GM18951 (cell line): ENCODE data around the gene MKKS.

Experiments used
- POLR2A ChIP-seq: IDR thresholded peaks from 4 replicates; pipeline ENCODE4 v1.6.1; 2011; ENCODE audit warnings: mild to moderate bottlenecking; ENCODE audit not compliant: insufficient read length, insufficient read depth; ENCODE audit errors: extremely low read depth
- in situ Hi-C: fragments of 300-500 bp; cut with MboI; formaldehyde crosslinking; loops from one replicate; pipeline ENCODE4 v1.12.0; 2022; ENCODE audit warnings: low sequenced_read_pairs, mixed read lengths, inconsistent platforms; ENCODE audit not compliant: unreplicated experiment

Gene MKKS

GRCh38 chr20:10467681-10468339 lies 33.8 kb upstream of the MKKS start:
- no peak for TF ChIP-seq POLR2A

DNA sequence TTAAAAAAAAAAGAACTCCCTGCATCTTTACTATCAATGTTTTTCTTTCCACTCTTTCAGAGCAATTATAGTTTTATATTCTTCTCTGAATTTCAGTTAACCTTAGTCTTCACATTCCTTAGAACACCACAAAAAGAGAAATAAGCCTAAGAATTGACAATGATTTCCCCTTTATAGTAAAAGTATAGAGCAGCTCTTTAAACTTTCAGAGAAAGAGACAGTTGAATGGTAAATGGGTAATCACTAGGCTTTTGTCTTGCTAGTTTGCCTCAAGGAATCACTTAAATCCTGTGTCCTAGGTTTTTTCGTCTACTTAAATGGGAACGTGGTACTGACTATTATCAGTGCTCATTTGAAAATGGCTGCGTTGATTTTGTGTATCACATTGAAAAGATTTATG lies 32.8 kb upstream of the MKKS start:
- in situ Hi-C loops, result no loop called here
- no peak for TF ChIP-seq POLR2A

More at GRCh38 chr20:10467681-10468339, 33.8 kb upstream of the MKKS start:
- in situ Hi-C loops, result no loop called here

GRCh38 chr20:10466325-10466724 lies 32.3 kb upstream of the MKKS start:
- no peak for TF ChIP-seq POLR2A

GRCh38 chr20:10465135-10465534 lies 31.1 kb upstream of the MKKS start:
- no peak for TF ChIP-seq POLR2A
- in situ Hi-C loops, result no loop called here

More at GRCh38 chr20:10466325-10466724, 32.3 kb upstream of the MKKS start:
- in situ Hi-C loops, result no loop called here

GRCh38 chr20:10463622-10464021 lies 29.6 kb upstream of the MKKS start:
- TF ChIP-seq POLR2A, result no peak
- in situ Hi-C loops, result no loop called here

- TF ChIP-seq POLR2A, result no peak
- in situ Hi-C loops, result no loop called here
Observed at GRCh38 chr20:10462516-10462915, 28.5 kb upstream of the MKKS start.

DNA sequence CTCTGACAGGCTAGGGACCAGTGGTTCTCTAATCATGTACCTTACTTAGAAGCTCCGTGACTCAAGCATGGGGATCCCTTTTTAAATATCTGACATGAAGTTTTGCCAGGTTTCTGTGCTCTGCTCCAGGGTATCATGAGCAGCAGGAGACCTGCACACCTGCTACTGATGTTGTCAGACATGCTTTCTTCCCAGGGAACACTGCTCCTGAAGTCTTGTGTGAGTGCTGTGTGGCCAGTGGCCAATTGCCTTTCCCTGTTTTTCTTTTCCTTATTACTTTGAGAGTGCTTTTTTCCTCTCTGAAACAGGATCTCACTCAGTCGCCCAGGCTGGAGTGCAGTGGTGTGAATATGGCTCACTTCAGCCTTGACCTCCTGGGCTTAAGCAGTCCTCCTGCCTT lies 27.5 kb upstream of the MKKS start:
- no peak for TF ChIP-seq POLR2A
- in situ Hi-C loops, result no loop called here

DNA sequence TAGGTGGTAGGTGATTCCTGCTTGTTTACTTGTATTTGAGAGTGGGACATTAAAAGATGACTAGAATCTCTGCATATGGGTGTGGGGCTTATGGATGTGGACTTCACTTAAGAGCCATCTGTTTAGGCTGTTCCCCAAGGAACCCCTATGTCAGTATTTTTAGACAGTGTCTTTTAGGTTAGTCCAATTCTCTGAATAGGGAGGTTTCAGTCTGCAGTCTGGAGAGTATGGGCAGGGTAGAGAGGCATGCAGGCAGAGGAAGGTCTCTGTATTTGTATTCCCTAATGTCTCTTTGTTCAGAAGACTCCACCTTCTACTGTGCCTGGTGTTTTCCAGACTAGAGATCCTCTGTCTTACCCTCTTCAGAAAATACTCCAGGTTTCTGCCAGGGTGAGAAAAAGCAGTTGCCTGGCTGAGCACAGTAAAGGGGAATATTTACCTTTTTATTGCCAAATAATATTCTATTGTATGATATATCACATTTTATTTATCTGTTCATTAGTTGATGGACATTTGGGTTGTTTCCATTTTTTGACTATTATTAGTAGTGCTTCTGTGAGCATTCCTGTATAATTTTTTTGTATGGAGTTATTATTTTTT lies 20.2 kb upstream of the MKKS start:
- no peak for TF ChIP-seq POLR2A
- in situ Hi-C loops, result no loop called here

- in situ Hi-C loops, result no loop called here
- TF ChIP-seq POLR2A, result no peak
Observed at GRCh38 chr20:10453241-10453640, 19.2 kb upstream of the MKKS start.

DNA sequence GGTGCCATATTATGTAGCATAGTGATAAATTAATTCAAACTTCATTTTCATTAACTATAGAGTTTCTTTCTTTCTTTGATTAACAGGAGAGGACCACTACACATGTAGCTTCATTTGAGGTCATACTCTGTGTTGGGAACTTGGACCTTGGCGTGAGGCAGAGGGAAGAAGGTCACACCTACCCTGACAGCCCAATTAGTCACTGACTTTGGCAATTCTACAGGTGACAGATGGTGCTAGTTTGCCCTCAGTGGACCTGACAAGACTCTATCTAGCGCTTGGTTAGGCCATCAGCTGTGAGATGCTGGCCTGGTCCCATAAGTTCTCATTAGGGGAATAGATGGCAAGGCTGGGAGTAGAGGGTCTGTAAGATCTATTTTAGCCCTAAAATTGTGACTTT lies 15.2 kb upstream of the MKKS start:
- in situ Hi-C loops, result no loop called here
- TF ChIP-seq POLR2A, result no peak

DNA sequence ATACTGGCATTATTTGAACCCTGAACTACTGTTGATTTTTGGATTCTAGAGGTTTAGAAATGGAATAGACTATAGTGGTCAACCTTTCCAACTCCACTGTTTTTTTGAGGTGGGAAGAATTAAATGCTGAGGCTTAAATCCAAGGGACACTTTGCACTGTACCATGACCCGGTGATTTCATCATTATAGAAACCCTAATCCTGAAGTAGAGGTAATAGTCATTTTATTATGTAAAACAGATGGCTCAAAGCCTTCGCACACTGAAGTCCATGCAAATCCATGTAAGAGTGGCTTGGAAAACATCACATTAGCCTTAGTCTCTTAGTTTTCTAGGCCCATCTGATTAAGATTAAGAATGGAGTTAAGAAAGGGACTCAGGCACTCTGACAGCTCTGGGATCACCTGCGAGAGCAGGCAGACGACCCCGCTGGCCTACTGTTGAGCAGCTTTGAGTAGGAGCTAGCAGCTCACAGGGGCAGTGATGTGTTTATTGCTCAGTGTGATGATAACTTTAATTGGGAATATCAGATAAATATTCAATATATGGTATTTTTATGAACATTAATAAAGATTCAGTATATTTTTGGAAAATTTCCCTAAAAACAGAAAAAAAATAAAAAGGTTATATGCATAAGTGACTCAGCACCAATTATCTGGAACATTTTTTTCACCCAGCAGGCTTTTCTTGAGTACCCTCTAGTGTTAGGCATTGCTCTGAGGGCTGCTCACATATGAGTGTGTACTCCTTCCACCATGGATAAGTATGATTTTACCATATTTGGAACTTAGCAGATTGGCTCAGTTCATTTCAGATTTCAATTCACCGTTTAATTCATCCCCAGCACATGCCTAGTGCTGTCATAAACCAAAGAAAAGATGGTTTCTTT lies 14.5 kb upstream of the MKKS start:
- in situ Hi-C loops, result no loop called here

DNA sequence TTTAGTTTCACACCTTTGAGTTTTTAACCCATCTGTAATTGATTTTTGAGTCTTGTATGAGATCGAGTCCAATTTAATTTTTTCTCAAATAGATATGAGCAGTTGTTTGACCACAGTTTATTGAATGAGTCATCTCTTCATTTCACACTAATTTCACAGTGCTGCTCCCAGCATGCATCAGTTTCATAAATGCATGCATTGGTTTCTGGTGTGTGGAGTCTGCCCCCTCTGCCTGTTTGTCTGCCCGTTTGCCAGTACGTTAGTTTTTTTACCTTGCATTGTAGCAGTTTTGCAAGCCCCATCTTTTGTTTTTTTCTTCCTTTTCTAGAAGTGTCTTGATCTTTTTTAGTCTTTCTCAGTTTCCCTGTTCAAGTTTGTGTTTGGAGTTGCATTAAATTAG lies 13.0 kb upstream of the MKKS start:
- TF ChIP-seq POLR2A, result no peak
- in situ Hi-C loops, result no loop called here

More for the DNA sequence above, 14.5 kb upstream of the MKKS start:
- no peak for TF ChIP-seq POLR2A

GRCh38 chr20:10445758-10446157 lies 11.7 kb upstream of the MKKS start:
- no peak for TF ChIP-seq POLR2A
- in situ Hi-C loops, result no loop called here

DNA sequence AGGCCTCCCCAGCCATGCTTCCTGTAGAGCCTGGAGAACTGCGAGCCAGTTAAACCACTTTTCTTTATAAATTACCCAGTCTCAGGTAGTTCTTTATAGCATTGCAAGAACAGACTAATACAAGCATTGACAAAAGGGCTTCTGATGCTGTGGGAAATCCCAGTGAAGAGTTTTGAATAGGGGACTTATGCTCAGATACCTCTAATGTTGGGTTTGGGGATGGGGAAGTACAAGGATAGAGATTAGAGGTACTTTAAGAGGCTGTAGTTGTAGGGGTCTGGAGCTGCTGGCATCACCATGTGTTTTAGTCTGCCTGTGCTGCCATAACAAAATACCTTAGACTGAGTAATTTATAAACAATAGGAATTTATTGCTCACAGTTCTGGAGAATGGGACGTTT lies 9.9 kb upstream of the MKKS start:
- no peak for TF ChIP-seq POLR2A
- in situ Hi-C loops, result no loop called here

DNA sequence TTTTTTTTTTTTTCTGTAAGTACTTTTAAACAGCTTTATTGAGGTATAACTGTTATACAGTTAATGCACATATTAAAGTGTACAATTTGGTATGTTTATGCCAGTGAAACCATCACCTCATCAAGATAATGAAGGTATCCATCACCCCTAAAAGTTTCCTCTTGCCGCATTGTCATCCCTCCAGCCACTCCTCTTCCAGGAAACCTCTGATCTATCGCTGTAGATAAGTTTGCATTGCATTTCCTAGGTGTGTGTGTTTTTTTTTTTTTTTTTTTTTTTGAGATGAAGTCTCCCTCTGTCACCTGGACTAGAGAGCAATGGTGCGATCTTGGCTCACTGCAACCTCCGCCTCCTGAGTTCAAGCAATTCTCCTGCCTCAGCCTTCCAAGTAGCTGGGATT lies 4.2 kb upstream of the MKKS start:
- in situ Hi-C loops, result no loop called here
- TF ChIP-seq POLR2A, result no peak
